Cardiac fibroblast (primary cell): Measurements from ENCODE around the gene EPHB1.

Experiments used
- DNase-seq, 2 donors: peaks; one replicate each; pipeline versions ENCODE4 v3.0.0 to v3.0.0-alpha.2; 2010; ENCODE audit warnings: low read depth in 2 of 2
- H3K4me3 ChIP-seq, 2 donors: replicated peaks in 1 of 2; 1 replicate in 1 of 2; 2 replicates in 1 of 2; pipeline ENCODE4 v1.5.1; 2011; ENCODE audit warnings: low read depth in 2 of 2, low read length in 2 of 2, mild to moderate bottlenecking in 2 of 2, moderate library complexity in 1 of 2
- TF ChIP-seq, protein P1 (sequence below): IDR thresholded peaks from one replicate; pipeline ENCODE4 v1.5.1; 2011; ENCODE audit warnings: low read depth, mild to moderate bottlenecking, low read length, inconsistent platforms

The EPHB1 gene

DNA sequence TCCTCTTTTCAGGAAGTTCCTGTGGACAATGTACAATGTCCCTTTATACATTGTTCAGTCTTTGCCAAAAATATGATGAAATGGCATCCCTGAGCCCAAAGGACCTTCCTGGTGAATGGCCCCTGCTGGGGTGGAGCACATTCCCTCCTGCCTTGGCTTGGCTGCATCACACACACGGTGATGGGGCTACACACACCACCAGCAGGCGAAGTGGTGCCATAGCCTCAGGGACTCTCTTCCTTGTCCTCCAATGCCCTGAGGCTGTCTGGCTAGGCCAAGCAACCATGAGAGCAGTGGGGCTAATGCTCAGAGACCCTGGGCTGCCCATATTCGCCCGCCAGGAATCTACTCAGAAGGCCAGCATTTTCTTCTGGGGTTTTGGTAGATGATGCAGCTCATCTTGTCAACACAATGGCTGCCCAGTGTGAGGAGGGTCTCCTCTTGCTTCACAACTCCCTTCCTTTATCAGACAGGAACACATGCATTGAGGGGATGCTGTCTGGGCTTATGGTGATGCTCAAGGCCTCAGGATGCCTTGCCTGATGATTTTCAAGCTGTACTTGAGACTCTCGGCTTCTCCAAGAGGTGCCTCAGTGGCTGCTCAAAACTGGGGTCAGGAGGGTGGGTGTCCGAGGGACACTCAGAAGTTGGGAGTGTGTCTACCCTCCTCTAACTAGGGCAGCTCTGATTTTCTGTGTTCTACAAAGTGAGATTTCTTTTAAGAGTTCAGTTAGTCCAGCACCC is 40.9 kb upstream of the EPHB1 start:
- no peak overlapping the region for H3K4me3 ChIP-seq
- DNase-seq: peak; percentile 3 to 9
- TF ChIP-seq, protein P1, sequence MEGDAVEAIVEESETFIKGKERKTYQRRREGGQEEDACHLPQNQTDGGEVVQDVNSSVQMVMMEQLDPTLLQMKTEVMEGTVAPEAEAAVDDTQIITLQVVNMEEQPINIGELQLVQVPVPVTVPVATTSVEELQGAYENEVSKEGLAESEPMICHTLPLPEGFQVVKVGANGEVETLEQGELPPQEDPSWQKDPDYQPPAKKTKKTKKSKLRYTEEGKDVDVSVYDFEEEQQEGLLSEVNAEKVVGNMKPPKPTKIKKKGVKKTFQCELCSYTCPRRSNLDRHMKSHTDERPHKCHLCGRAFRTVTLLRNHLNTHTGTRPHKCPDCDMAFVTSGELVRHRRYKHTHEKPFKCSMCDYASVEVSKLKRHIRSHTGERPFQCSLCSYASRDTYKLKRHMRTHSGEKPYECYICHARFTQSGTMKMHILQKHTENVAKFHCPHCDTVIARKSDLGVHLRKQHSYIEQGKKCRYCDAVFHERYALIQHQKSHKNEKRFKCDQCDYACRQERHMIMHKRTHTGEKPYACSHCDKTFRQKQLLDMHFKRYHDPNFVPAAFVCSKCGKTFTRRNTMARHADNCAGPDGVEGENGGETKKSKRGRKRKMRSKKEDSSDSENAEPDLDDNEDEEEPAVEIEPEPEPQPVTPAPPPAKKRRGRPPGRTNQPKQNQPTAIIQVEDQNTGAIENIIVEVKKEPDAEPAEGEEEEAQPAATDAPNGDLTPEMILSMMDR: no peak

DNA sequence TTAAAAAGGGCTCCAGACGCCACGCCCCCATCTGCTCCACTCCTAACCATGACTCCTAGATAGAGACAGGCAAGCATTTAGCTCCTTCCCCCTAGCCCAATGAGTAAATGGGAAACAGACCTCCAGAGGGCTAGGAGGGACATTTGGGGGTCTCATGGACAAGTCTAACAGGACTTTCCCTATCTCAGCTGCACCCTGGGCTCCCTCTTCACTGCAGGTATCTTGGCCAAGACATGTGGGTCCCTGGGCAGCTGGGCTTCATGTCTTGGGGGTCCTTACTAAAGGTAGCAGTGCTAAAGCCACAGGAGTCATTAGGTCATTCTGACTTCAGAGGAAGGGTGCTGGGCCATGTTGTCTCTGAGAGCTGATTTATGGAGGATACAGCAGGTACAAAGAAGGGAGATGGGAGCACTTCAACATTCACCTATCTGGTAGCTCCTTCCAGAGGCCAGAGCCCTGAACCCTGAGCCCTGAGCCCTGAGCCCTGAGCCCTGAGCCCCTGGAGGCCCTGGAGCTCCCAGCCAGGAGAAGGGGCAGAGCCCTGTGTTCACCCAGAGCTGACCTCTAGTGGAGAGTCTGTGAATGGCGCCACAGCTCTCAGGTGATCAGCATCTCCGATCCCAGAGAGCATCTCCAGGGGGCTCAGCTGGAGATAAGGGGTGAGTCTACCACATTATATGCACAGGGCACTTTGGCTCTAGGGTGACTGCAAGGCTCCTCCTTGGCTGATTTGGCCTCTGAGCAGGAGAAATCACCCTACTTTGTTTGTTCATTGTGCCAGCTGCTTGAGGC is 40.1 kb upstream of the EPHB1 start:
- H3K4me3 ChIP-seq: no peak overlapping the region
- TF ChIP-seq, protein P1: peak; percentile 87
- peak; percentile 41 to 60 for DNase-seq

DNA sequence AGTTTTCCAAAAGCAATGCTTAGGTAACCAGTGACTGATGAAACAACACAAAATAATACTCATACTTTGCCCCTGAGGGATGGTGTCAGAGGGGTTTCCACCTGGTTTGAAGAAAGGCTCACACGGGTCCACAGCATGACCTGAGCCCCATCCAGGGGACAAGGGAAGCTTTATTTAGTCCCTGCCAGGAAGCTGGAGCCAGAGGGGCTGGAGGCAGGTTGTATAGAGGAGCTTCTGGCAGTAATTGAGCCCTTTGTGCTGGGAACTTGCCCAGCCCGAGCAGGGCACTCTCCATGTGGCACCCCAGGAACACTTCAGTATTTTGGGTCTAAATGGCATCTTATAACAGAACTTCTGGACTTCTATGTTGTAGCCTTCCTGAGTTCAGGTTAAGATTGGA is 39.2 kb upstream of the EPHB1 start:
- TF ChIP-seq, protein P1: no peak
- DNase-seq: no peak
- no peak overlapping the region for H3K4me3 ChIP-seq

DNA sequence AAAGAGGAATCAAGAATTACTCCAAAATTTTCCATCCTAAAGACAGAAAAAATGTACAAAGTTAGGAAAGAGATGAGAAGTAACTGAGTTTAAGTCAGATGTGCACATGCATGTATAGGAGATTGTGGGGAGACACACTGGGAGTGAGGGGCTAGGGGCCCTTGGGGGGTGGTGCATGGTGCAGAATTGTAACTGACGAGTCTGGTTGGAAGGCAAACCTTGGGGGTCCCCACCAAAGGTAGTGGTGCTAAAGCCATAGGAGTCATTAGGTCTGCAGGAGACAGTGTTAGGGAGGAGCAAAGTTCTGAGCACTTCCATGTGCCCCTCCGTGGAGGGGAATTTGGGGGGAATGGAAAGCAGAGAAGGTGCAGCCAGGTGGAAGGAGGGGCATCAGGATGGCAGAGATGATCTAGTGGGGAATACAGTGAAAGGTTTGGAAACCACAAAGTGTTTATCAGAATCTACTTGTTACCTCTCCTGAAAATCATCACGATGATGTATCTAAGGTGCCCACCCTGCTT is 37.5 kb upstream of the EPHB1 start:
- TF ChIP-seq, protein P1: no peak
- no peak overlapping the region for H3K4me3 ChIP-seq
- DNase-seq: no peak

DNA sequence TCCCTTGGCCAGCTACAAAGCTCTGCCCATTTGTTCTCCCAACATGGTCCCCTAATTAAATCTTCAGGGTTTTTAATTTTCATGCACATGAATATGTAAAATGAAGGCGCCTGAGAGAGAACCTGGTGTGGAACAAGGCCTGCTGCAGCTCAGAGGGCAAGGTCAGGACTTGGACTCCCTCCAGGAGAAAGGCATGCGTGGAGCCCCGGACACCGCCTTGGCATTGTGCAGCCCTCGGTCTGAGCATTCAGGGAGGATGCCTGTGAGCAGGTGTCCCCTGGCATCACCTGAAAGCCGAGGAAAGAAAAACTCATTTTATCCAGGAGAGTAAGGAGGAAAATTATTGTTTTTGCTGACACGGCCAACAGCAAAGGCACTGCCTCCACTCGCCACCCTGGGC is 33.8 kb upstream of the EPHB1 start:
- H3K4me3 ChIP-seq: no peak overlapping the region
- TF ChIP-seq, protein P1: no peak
- DNase-seq: no peak

DNA sequence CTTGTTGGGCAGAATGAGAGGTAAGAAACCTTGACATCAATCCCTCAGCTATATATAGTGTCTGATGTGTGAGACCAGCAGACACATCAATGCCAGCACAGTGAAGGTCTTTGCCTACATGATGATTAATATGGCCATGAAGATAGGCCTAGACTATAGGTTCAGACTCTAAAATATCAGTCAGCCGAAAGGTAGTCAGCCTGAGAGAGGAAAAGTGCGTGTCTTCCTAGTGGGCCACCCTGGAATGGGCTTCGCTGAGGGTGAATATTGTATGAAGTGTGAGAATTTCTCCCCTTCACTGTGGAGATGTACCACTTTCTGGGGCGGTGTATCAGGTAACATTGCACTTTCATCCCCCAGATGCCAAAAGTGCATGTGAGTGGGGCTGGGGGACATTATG is 33.0 kb upstream of the EPHB1 start:
- H3K4me3 ChIP-seq: no peak overlapping the region
- DNase-seq: no peak
- TF ChIP-seq, protein P1: no peak
